ENCODE measurements around the gene TSPAN9. TPM values are rescaled to one million over a fixed set of nuclear protein-coding genes. Genes with fewer than 3 reads are reported as not detected.

The TSPAN9 gene
- total and polyA plus RNA-seq, 2 experiments from 2014 or later: 6.0 to 31.5 TPM

DNA sequence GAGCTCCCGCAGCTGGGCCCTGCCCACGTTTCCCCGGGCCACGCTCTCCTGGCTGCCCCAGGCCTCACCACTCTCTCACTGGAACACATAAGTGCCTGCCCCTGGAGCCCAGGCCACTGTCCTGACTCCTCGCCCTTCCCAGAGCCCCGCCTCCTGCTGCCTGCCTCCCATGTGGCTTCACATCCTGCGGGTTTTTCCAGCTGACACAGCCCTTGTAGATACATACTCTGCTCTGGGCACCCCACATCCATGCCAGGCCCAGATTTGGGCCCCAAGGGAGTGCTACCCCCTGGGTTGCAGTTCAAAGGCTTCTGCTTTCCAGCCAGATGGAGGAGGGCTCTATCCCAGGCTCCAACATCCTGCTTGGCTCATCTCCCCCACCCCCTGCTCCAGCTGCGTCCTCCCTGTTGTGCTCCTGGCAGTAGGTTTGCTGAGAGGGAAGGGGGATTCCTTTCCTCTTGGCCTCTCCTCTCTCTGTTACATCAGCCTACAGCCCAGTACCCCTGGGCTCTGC, 60.1 kb downstream of the TSPAN9 start (continued):
- TF ChIP-seq ETS1 (IDR thresholded peaks at IDR 0.05) (peak; percentile 36; the same call in 1 of the 2 replicates), CTCF (conservative IDR thresholded peaks at IDR 0.05; ENCODE audit: low read depth in 2 of 2) (no peak), POLR2AphosphoS5 (IDR thresholded peaks at IDR 0.05; ENCODE audit: low read depth) (no peak), ZNF331 (CRISPR knock-in tag; IDR thresholded peaks at IDR 0.05; ENCODE audit: low read depth) (no peak), REST (IDR thresholded peaks at IDR 0.05; ENCODE audit: unreplicated experiment) (no peak), CREB1 (CRISPR knock-in tag; IDR thresholded peaks at IDR 0.05; ENCODE audit: low read depth) (no peak)

DNA sequence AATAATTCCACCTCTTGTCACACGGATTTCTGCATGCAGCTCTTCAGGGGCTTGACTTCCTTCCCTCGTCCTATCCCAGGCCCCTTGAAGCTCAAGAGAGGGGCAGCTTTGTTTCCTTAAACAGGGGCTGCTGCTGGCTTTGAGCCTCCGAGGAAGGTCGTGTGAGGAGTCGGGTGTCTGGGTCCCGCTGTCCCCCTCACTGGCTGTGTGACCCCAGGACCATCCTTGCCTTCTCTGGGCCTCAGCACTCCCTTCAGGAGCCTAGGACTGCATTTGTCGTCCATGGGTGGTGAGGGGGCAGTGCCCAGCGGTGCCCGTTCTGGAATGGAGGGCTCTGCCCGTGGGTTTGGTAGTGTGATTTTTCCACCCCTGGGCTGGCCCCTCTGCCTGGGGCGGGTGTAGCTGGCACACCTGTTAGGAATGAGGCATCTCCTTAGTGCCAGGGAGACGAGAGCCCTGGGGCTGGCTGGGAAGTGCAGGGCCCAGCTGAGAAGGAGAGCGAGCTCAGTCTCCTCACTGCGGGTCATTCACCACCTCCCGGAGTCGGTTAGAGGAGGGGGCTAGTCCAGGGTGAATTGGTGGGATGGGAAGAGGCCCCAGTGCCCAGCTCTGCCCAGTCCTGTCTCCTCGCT, 60.8 kb downstream of the TSPAN9 start:
- Mint-ChIP-seq H3K4me1 (peaks cover 46% of the 10 kb centered on the region), H3K36me3 (ENCODE audit: low read depth) (no peaks in the 10 kb centered on the region; the same call in 2 of the 3 replicates), H3K27ac (peak overlapping the region; percentile 59; the same call in 1 of the 2 replicates), H3K9me3 (no peaks in the 10 kb centered on the region), H3K4me3 (peak overlapping the region; percentile 36; the same call in 1 of the 3 replicates), H3K27me3 (ENCODE audit: insufficient read depth, low read depth, poor library complexity) (peaks cover 18% of the 10 kb centered on the region)
- Histone ChIP-seq H3K79me2 (replicated peaks; ENCODE audit: insufficient read depth) (no peaks in the 10 kb centered on the region), H3K9me2 (ENCODE audit: insufficient read depth) (no peaks in the 10 kb centered on the region), H3K36me3 (ENCODE audit: insufficient read depth) (no peaks in the 10 kb centered on the region), H3K27ac (ENCODE audit: low read depth) (0 out of 2 replicates have a peak overlapping the region, but pooled peaks have one; percentile 59), H3K4me2 (peak overlapping the region; percentile 62), H2AFZ (no peak overlapping the region), H3K4me1 (ENCODE audit: insufficient read depth) (peaks cover 21% of the 10 kb centered on the region), H4K20me1 (replicated peaks; ENCODE audit: insufficient read depth) (no peaks in the 10 kb centered on the region), H3F3A (replicated peaks; ENCODE audit: low read depth) (no peaks in the 10 kb centered on the region), H3K27me3 (ENCODE audit: insufficient read depth) (no peaks in the 10 kb centered on the region), H3K4me3 (no peak overlapping the region)
- no peak for DNase-seq (ENCODE audit: low spot score)
- TF ChIP-seq STAT1 (IDR thresholded peaks at IDR 0.05; ENCODE audit: unreplicated experiment): no peak
- no peak for ATAC-seq
